Measurements from ENCODE around the gene RPS15A.
"Not testable (repeated sequence)": the region's sequence is repeated elsewhere in the genome, so short reads cannot be mapped to it uniquely, and the experiment has no call there.

DNA sequence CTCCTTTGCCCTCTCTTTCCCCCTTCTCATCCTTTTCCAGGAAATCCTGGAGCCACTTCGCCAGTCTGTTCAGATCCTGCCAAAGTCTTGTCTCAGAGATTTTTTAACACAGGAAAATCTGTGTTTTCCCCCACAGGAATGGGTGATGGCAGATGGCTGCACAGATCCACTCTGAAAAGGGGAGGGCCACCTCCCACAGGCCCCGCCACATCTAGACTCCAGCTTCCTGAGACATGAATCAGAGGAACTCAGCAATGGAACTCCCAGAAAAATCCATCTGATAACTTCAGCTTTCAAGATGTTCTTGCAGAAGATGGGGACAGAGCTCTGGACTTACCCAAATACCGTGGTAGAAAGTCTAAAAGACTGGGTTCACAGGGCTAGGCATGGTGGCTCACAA is 50.1 kb downstream of the RPS15A start:
- TF ChIP-seq POLR2A (IDR thresholded peaks at IDR 0.05): not testable (repeated sequence)
- TF ChIP-seq, protein P1, sequence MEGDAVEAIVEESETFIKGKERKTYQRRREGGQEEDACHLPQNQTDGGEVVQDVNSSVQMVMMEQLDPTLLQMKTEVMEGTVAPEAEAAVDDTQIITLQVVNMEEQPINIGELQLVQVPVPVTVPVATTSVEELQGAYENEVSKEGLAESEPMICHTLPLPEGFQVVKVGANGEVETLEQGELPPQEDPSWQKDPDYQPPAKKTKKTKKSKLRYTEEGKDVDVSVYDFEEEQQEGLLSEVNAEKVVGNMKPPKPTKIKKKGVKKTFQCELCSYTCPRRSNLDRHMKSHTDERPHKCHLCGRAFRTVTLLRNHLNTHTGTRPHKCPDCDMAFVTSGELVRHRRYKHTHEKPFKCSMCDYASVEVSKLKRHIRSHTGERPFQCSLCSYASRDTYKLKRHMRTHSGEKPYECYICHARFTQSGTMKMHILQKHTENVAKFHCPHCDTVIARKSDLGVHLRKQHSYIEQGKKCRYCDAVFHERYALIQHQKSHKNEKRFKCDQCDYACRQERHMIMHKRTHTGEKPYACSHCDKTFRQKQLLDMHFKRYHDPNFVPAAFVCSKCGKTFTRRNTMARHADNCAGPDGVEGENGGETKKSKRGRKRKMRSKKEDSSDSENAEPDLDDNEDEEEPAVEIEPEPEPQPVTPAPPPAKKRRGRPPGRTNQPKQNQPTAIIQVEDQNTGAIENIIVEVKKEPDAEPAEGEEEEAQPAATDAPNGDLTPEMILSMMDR (IDR thresholded peaks at IDR 0.05 in 8 of 11, conservative IDR thresholded peaks at IDR 0.05 in 3 of 11): not testable (repeated sequence)
